Measurements from ENCODE around the gene ISL1.

DNA sequence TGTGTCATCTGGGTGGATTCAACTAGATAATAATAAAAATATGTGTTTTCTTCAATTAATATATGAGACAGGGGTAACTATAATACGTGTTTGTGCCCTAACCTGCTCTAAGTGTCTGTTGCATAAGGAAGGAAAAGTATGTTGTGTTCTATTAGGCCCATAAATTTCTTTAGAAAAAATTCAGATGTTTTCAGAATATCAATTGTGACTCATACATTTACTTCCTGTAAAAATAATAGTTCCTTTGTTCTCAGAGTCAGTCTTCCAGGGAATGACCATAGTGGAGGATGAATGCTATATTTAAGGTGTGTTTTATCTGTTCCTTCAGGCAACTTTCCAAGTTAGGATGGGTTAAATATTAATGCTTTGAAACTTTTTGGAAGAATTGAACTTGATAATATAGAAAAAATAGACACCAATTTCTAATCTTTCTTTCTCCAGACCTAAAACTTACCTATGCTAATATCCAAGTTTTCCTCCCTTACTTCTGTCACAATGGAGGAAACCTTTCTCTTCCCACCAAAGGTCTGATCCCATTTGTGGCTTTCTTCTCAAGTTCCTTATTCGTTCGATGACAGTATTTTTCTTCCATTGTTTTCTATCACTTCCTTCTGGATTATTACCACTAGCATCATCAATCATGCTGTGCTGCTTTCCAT, 49.9 kb downstream of the ISL1 start:
- no peak for TF ChIP-seq POLR2A (IDR thresholded peaks at IDR 0.05)
- TF ChIP-seq CTCF (IDR thresholded peaks at IDR 0.05), result no peak

All from thyroid gland (tissue), 4 donors.